Neural cell (in vitro differentiated cells): Measurements from ENCODE around the gene TENT5D. TPM values are rescaled to one million over a fixed set of nuclear protein-coding genes. Genes with fewer than 3 reads are reported as not detected.
"Not testable (repeated sequence)": the region's sequence is repeated elsewhere in the genome, so short reads cannot be mapped to it uniquely, and the experiment has no call there.

Experiments used
- H2AFZ ChIP-seq: fragments of 200-600, 300-800 bp; sonication (generic), shearing (Covaris generic); 2 replicates; pipeline ENCODE4 v1.6.0; 2014; ENCODE audit warnings: low read depth, mild to moderate bottlenecking, antibody characterized with exemption, low read length, moderate library complexity
- H3F3A ChIP-seq: fragments of 200-600 bp; shearing (Covaris generic); 2 replicates; pipeline ENCODE4 v1.6.1; 2016; ENCODE audit warnings: mild to moderate bottlenecking, moderate library complexity, mixed read lengths, antibody characterized with exemption, low read length; ENCODE audit not compliant: insufficient read depth, poor library complexity, severe bottlenecking
- H3K27ac ChIP-seq: fragments of 200-600, 300-800 bp; sonication (generic), shearing (Covaris generic); 2 replicates; pipeline ENCODE4 v1.5.1; 2014; ENCODE audit warnings: mild to moderate bottlenecking, low read length, moderate library complexity
- H3K27me3 ChIP-seq: fragments of 300-800, 200-600 bp; sonication (generic), shearing (Covaris generic); 2 replicates; pipeline ENCODE4 v1.6.0; 2014; ENCODE audit warnings: mild to moderate bottlenecking, low read depth, low read length, moderate library complexity; ENCODE audit not compliant: insufficient read depth
- H3K36me3 ChIP-seq: fragments of 300-800, 200-600 bp; sonication (generic), shearing (Covaris generic); 2 replicates; pipeline ENCODE4 v1.5.1; 2014; ENCODE audit warnings: mild to moderate bottlenecking, antibody characterized with exemption, low read length, moderate library complexity; ENCODE audit not compliant: insufficient read depth
- H3K4me2 ChIP-seq: fragments of 300-800, 200-600 bp; sonication (generic), shearing (Covaris generic); 2 replicates; pipeline ENCODE4 v1.6.0; 2014; ENCODE audit warnings: mild to moderate bottlenecking, low read length
- H3K4me3 ChIP-seq: fragments of 300-800, 200-600 bp; sonication (generic), shearing (Covaris generic); 2 replicates; pipeline ENCODE4 v1.5.1; 2014; ENCODE audit warnings: mild to moderate bottlenecking, low read length, moderate library complexity
- H3K79me2 ChIP-seq: fragments of 200-600 bp; shearing (Covaris generic); replicated peaks from 2 replicates; pipeline ENCODE4 v1.6.0; 2014; ENCODE audit warnings: mild to moderate bottlenecking, low read length, moderate library complexity; ENCODE audit not compliant: insufficient read depth
- H3K9ac ChIP-seq: fragments of 300-800, 200-600 bp; sonication (generic), shearing (Covaris generic); 2 replicates; pipeline ENCODE4 v1.6.1; 2016; ENCODE audit warnings: mild to moderate bottlenecking, low read length, mixed read lengths
- H3K9me2 ChIP-seq: fragments of 200-600 bp; shearing (Covaris generic); 2 replicates; pipeline ENCODE4 v1.6.1; 2016; ENCODE audit warnings: mild to moderate bottlenecking, low read length, mixed read lengths; ENCODE audit not compliant: insufficient read depth
- H3K9me3 ChIP-seq: fragments of 200-600, 300-800 bp; sonication (generic), shearing (Covaris generic); 2 replicates; pipeline ENCODE4 v1.6.1; 2016; ENCODE audit warnings: mild to moderate bottlenecking, mixed run types, low read length, moderate library complexity, mixed read lengths
- H4K20me1 ChIP-seq: fragments of 200-600 bp; shearing (Covaris generic); 2 replicates; pipeline ENCODE4 v1.6.1; 2016; ENCODE audit warnings: mild to moderate bottlenecking, mixed run types; ENCODE audit not compliant: insufficient read depth
- CTCF ChIP-seq: fragments of 450-650 bp; IDR thresholded peaks from 2 replicates; pipeline ENCODE4 v1.5.1; 2014; ENCODE audit warnings: antibody characterized with exemption, mild to moderate bottlenecking, moderate library complexity; ENCODE audit not compliant: poor library complexity, severe bottlenecking
- EP300 ChIP-seq: fragments of 450-650 bp; conservative IDR thresholded peaks from 2 replicates; pipeline ENCODE4 v1.6.1; 2014; ENCODE audit warnings: antibody characterized with exemption, mild to moderate bottlenecking, moderate library complexity; ENCODE audit not compliant: poor library complexity, severe bottlenecking
- EZH2 ChIP-seq: fragments of 200-600, 300-800 bp; shearing (Covaris generic), sonication (generic); IDR thresholded peaks from 2 replicates; pipeline ENCODE4 v1.6.1; 2014; ENCODE audit warnings: antibody characterized with exemption, low read length, borderline replicate concordance, mild to moderate bottlenecking; ENCODE audit not compliant: insufficient read depth, poor library complexity, severe bottlenecking
- MXI1 ChIP-seq: fragments of 450-650 bp; conservative IDR thresholded peaks from 2 replicates; pipeline ENCODE4 v1.6.1; 2014; ENCODE audit warnings: antibody characterized with exemption, mild to moderate bottlenecking; ENCODE audit not compliant: poor library complexity, severe bottlenecking
- POLR2AphosphoS5 ChIP-seq: IDR thresholded peaks from 2 replicates; pipeline ENCODE4 v1.6.1; 2012
- RAD21 ChIP-seq: fragments of 450-650 bp; conservative IDR thresholded peaks from 2 replicates; pipeline ENCODE4 v1.6.1; 2014; ENCODE audit warnings: antibody characterized with exemption, mild to moderate bottlenecking, moderate library complexity
- SMC3 ChIP-seq: fragments of 450-650 bp; conservative IDR thresholded peaks from 2 replicates; pipeline ENCODE4 v1.6.1; 2014; ENCODE audit warnings: antibody characterized with exemption, mild to moderate bottlenecking, moderate library complexity; ENCODE audit not compliant: poor library complexity
- TAF1 ChIP-seq: IDR thresholded peaks from 2 replicates; pipeline ENCODE4 v1.6.1; 2012; ENCODE audit warnings: low read depth
- polyA minus RNA-seq: library from RNA; depleted of rRNA, polyadenylated mRNA; stranded (reverse); fragments of >200 nt; gene quantifications from 2 replicates; pipeline ENCODE4 v1.2.3, GENCODE V29; 2014
- polyA plus RNA-seq: library from polyadenylated mRNA; depleted of rRNA; stranded (reverse); fragments of >200 nt; gene quantifications from 2 replicates; pipeline ENCODE4 v1.2.3, GENCODE V29; 2014
- TF ChIP-seq, protein P1 (sequence below): IDR thresholded peaks from 2 replicates; pipeline ENCODE4 v1.6.1; 2012; ENCODE audit warnings: borderline replicate concordance

The TENT5D gene
- not detected in 2 replicates for polyA plus RNA-seq
- not detected in 2 replicates for polyA minus RNA-seq

- H3K9me3 ChIP-seq = no peaks in the 10 kb centered on the region
- TF ChIP-seq RAD21 (no peak), CTCF (no peak), EP300 (no peak), MXI1 (no peak), POLR2AphosphoS5 (no peak), TAF1 (no peak), EZH2 (no peak)
These were observed at the start of gene TENT5D for GRCh38 chrX:80420147-80420546. Gene TENT5D, plus strand, starts transcription at chrX:80420447. Its CDS starts 22,093 bp downstream, at chrX:80442540.

DNA sequence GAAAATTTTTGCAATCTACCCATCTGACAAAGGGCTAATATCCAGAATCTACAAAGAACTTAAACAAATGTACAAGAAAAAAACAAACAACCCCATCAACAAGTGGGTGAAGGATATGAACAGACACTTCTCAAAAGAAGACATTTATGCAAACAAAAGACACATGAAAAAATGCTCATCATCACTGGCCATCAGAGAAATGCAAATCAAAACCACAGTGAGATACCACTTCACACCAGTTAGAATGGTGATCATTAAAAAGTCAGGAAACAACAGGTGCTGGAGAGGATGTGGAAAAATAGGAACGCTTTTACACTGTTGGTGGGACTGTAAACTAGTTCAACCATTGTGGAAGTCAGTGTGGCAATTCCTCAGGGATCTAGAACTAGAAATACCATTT lies 34.6 kb upstream of the TENT5D start:
- not testable (repeated sequence) for H3K27ac ChIP-seq, H3K79me2 ChIP-seq, H3K27me3 ChIP-seq, H3K4me2 ChIP-seq, H2AFZ ChIP-seq, H3K9ac ChIP-seq, H3K9me3 ChIP-seq, H3F3A ChIP-seq, H3K4me3 ChIP-seq, H4K20me1 ChIP-seq, H3K36me3 ChIP-seq, H3K9me2 ChIP-seq

More at GRCh38 chrX:80420147-80420546, at the start of gene TENT5D:
- no peaks in the 10 kb centered on the region for H3K27me3 ChIP-seq
- no peaks in the 10 kb centered on the region for H3K36me3 ChIP-seq
- H4K20me1 ChIP-seq = no peaks in the 10 kb centered on the region
- H2AFZ ChIP-seq = no peak within 1 kb of the TSS
- no peaks in the 10 kb centered on the region for H3F3A ChIP-seq
- H3K4me2 ChIP-seq = no peak within 1 kb of the TSS
- no peak within 1 kb of the TSS for H3K4me3 ChIP-seq
- no peak within 1 kb of the TSS for H3K27ac ChIP-seq
- no peak within 1 kb of the TSS for H3K9ac ChIP-seq
- no peaks in the 10 kb centered on the region for H3K9me2 ChIP-seq
- H3K79me2 ChIP-seq = no peaks in the 10 kb centered on the region

GRCh38 chrX:80388206-80388605 lies 32.0 kb upstream of the TENT5D start:
- Histone ChIP-seq H4K20me1 (no peaks in the 10 kb centered on the region), H3K9me3 (no peaks in the 10 kb centered on the region), H3K9ac (no peak overlapping the region), H3K4me3 (no peak overlapping the region), H3F3A (no peaks in the 10 kb centered on the region), H3K79me2 (no peaks in the 10 kb centered on the region), H3K9me2 (no peaks in the 10 kb centered on the region), H2AFZ (no peak overlapping the region), H3K27me3 (no peaks in the 10 kb centered on the region), H3K36me3 (no peaks in the 10 kb centered on the region), H3K27ac (no peak overlapping the region), H3K4me2 (no peak overlapping the region)
- no peak for TF ChIP-seq EP300
- TF ChIP-seq POLR2AphosphoS5 = no peak
- TF ChIP-seq RAD21 = no peak
- no peak for TF ChIP-seq CTCF
- no peak for TF ChIP-seq MXI1
- TF ChIP-seq, protein P1, sequence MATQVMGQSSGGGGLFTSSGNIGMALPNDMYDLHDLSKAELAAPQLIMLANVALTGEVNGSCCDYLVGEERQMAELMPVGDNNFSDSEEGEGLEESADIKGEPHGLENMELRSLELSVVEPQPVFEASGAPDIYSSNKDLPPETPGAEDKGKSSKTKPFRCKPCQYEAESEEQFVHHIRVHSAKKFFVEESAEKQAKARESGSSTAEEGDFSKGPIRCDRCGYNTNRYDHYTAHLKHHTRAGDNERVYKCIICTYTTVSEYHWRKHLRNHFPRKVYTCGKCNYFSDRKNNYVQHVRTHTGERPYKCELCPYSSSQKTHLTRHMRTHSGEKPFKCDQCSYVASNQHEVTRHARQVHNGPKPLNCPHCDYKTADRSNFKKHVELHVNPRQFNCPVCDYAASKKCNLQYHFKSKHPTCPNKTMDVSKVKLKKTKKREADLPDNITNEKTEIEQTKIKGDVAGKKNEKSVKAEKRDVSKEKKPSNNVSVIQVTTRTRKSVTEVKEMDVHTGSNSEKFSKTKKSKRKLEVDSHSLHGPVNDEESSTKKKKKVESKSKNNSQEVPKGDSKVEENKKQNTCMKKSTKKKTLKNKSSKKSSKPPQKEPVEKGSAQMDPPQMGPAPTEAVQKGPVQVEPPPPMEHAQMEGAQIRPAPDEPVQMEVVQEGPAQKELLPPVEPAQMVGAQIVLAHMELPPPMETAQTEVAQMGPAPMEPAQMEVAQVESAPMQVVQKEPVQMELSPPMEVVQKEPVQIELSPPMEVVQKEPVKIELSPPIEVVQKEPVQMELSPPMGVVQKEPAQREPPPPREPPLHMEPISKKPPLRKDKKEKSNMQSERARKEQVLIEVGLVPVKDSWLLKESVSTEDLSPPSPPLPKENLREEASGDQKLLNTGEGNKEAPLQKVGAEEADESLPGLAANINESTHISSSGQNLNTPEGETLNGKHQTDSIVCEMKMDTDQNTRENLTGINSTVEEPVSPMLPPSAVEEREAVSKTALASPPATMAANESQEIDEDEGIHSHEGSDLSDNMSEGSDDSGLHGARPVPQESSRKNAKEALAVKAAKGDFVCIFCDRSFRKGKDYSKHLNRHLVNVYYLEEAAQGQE = no peak
- TF ChIP-seq TAF1 = no peak
- no peak for TF ChIP-seq SMC3
- TF ChIP-seq EZH2 = no peak
